ENCODE measurements around the gene PAM16.

GRCh38 chr16:4378999-4379690 is 28.0 kb upstream of the PAM16 start:
- no peak for TF ChIP-seq CTCF (IDR thresholded peaks at IDR 0.05)
- no peak for TF ChIP-seq POLR2AphosphoS5 (IDR thresholded peaks at IDR 0.05)
